Measurements from ENCODE around the gene TOP2B.

The TOP2B gene

GRCh38 chr3:25582242-25582641, 82.5 kb downstream of the TOP2B start:
- no peak for DNase-seq (ENCODE audit: low read depth)

- DNase-seq (ENCODE audit: low read depth) = no peak
Observed at GRCh38 chr3:25581823-25582222, 82.9 kb downstream of the TOP2B start.

GRCh38 chr3:25581335-25581734, 83.4 kb downstream of the TOP2B start:
- no peak for DNase-seq (ENCODE audit: low read depth)

GRCh38 chr3:25580534-25580933, 84.2 kb downstream of the TOP2B start:
- DNase-seq (ENCODE audit: low read depth) = no peak

GRCh38 chr3:25578059-25578458, 86.6 kb downstream of the TOP2B start:
- no peak for DNase-seq (ENCODE audit: low read depth)

GRCh38 chr3:25576831-25577454, 87.8 kb downstream of the TOP2B start:
- no peak for DNase-seq (ENCODE audit: low read depth)

- DNase-seq (ENCODE audit: low read depth) = no peak
Observed at GRCh38 chr3:25576146-25576545, 88.6 kb downstream of the TOP2B start.

- DNase-seq (ENCODE audit: low read depth) = no peak
Observed at GRCh38 chr3:25575001-25575400, 89.7 kb downstream of the TOP2B start.

- no peak for DNase-seq (ENCODE audit: low read depth)
Observed at GRCh38 chr3:25574172-25574765, 90.4 kb downstream of the TOP2B start.

GRCh38 chr3:25573386-25574171, 91.1 kb downstream of the TOP2B start:
- DNase-seq (ENCODE audit: low read depth) = no peak

GRCh38 chr3:25572919-25573385, 91.8 kb downstream of the TOP2B start:
- no peak for DNase-seq (ENCODE audit: low read depth)

- no peak for DNase-seq (ENCODE audit: low read depth)
Observed at GRCh38 chr3:25572336-25572735, 92.4 kb downstream of the TOP2B start.

- no peak for DNase-seq (ENCODE audit: low read depth)
Observed at GRCh38 chr3:25571285-25571684, 93.4 kb downstream of the TOP2B start.

GRCh38 chr3:25568525-25569078, 96.1 kb downstream of the TOP2B start:
- DNase-seq (ENCODE audit: low read depth) = no peak

GRCh38 chr3:25567806-25568524, 96.7 kb downstream of the TOP2B start:
- DNase-seq (ENCODE audit: low read depth) = no peak

- DNase-seq (ENCODE audit: low read depth) = no peak
Observed at GRCh38 chr3:25567388-25567787, 97.3 kb downstream of the TOP2B start.

- DNase-seq (ENCODE audit: low read depth) = no peak
Observed at GRCh38 chr3:25566358-25566920, 98.3 kb downstream of the TOP2B start.

GRCh38 chr3:25565807-25566206, 98.9 kb downstream of the TOP2B start:
- no peak for DNase-seq (ENCODE audit: low read depth)

- DNase-seq (ENCODE audit: low read depth) = no peak
Observed at GRCh38 chr3:25564075-25564474, 100.6 kb downstream of the TOP2B start.

- no peak for DNase-seq (ENCODE audit: low read depth)
Observed at GRCh38 chr3:25563601-25564000, 101.1 kb downstream of the TOP2B start.

- no peak for DNase-seq (ENCODE audit: low read depth)
Observed at GRCh38 chr3:25558796-25559195, 105.9 kb downstream of the TOP2B start.

- no peak for DNase-seq (ENCODE audit: low read depth)
Observed at GRCh38 chr3:25558121-25558520, 106.6 kb downstream of the TOP2B start.

All from activated T-helper 1 cell treated with Interleukin-2 at 50 U/mL for 16 hours (primary cell).